Measurements from ENCODE around the gene ASAP3. TPM values are rescaled to one million over a fixed set of nuclear protein-coding genes. Genes with fewer than 3 reads are reported as not detected.

Gene ASAP3
- total and polyA plus RNA-seq, 2 of the 13 experiments (the other 11 are each of a cell fraction or from before 2014, with no cell fraction given) = 32.6 to 37.0 TPM

DNA sequence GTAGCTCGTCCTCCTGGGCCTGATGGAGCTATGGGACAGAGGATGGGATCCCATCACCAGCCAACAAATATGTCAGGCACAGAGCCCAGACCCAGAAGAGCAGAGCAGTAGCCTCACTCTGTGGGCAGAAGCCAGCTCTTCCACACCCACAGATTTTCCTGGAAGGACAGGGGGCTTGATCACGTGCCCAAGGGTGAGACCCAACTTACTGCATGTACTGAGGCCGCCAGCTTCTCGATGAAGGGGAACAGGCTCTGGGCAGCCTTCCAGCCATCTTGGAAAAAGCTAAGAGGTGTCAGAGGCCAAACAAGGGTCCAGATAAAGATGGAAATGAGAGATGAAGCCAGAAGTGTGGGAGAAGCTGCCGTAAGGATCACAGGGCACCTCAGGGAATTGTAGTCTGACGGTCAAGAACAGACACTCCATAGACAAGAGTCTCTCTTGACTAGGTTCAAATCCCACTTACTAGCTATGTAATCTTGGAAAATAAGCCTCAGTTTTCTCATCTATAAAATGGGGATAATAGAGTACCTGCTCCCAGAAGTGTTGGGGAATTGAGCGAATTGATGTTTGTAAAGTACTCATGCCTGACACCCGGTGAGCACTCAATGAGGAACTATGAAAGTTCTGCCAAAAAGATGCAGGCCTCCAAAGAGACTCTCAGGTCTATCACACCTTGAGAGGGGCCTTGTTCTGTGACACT is 42.4 kb downstream of the ASAP3 start:
- H3K4me2 ChIP-seq (ENCODE audit: low read depth, low read length) = no peak overlapping the region
- no peak for TF ChIP-seq KLF11 (CRISPR knock-in tag; IDR thresholded peaks at IDR 0.05)
- no peak for TF ChIP-seq EHMT2 (IDR thresholded peaks at IDR 0.05; ENCODE audit: borderline replicate concordance, low read depth, low read length)
- TF ChIP-seq, protein P1, sequence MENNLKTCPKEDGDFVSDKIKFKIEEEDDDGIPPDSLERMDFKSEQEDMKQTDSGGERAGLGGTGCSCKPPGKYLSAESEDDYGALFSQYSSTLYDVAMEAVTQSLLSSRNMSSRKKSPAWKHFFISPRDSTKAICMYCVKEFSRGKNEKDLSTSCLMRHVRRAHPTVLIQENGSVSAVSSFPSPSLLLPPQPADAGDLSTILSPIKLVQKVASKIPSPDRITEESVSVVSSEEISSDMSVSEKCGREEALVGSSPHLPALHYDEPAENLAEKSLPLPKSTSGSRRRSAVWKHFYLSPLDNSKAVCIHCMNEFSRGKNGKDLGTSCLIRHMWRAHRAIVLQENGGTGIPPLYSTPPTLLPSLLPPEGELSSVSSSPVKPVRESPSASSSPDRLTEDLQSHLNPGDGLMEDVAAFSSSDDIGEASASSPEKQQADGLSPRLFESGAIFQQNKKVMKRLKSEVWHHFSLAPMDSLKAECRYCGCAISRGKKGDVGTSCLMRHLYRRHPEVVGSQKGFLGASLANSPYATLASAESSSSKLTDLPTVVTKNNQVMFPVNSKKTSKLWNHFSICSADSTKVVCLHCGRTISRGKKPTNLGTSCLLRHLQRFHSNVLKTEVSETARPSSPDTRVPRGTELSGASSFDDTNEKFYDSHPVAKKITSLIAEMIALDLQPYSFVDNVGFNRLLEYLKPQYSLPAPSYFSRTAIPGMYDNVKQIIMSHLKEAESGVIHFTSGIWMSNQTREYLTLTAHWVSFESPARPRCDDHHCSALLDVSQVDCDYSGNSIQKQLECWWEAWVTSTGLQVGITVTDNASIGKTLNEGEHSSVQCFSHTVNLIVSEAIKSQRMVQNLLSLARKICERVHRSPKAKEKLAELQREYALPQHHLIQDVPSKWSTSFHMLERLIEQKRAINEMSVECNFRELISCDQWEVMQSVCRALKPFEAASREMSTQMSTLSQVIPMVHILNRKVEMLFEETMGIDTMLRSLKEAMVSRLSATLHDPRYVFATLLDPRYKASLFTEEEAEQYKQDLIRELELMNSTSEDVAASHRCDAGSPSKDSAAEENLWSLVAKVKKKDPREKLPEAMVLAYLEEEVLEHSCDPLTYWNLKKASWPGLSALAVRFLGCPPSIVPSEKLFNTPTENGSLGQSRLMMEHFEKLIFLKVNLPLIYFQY (CRISPR knock-in tag; IDR thresholded peaks at IDR 0.05; ENCODE audit: borderline replicate concordance) = no peak
- TF ChIP-seq ZNF629 (CRISPR knock-in tag; conservative IDR thresholded peaks at IDR 0.05) = peak; percentile 73
- no peak for TF ChIP-seq TRIM24 (CRISPR knock-in tag; IDR thresholded peaks at IDR 0.05)
- CTCF ChIA-PET (ENCODE audit: low intra/inter-chr PET ratio, low total read pairs) = no interaction called here
- POLR2A ChIA-PET = interaction anchor here (1.6 kb wide), 1 partner anchor 97 kb away, joined by 5 read pairs; the partner anchor contains the start of gene HNRNPR
- no peak overlapping the region for H3K4me3 ChIP-seq (replicated peaks in 1 of 3; ENCODE audit: insufficient read depth in 1 of 3, low read depth in 2 of 3, low read length in 3 of 3)
- no peaks in the 10 kb centered on the region for H3K9me3 ChIP-seq (ENCODE audit: low read length)
- no peak overlapping the region for H3K9ac ChIP-seq (ENCODE audit: insufficient read depth, low read depth, low read length)
- WGBS (ENCODE audit: low lambda C conversion rate) = 95% methylated on average over 8 of the region's 8 CpGs
- H3K27me3 ChIP-seq (ENCODE audit: control insufficient read depth in 1 of 2, insufficient read depth in 2 of 2, low read length in 2 of 2) = no peaks in the 10 kb centered on the region
- H3K79me2 ChIP-seq (ENCODE audit: insufficient read depth, low read length) = no peaks in the 10 kb centered on the region
- no peak for DNase-seq (ENCODE audit: low spot score)
- no peaks in the 10 kb centered on the region for H4K20me1 ChIP-seq (ENCODE audit: insufficient read depth, low read length)
- in situ Hi-C loops (cut with HindIII; ENCODE audit: extremely low pct_ligation_motif_present, low pct_unique_long_range_greater_than_20kb) (no loop called here), intact Hi-C loops (cut with micrococcal nuclease; ENCODE audit: unreplicated experiment) (no loop called here)
- peaks cover 11 to 41% of the 10 kb centered on the region in 2 experiments; a peak in 4 of 5 replicates for H3K36me3 ChIP-seq (replicated peaks in 1 of 2; ENCODE audit: control insufficient read depth in 1 of 2, insufficient read depth in 2 of 2, low read length in 2 of 2)
- no TSS peak for BruUV-seq (replicated peaks)
- no peak overlapping the region for H2AFZ ChIP-seq (ENCODE audit: low read length)
- ATAC-seq = no peak
- peaks cover 11% of the 10 kb centered on the region for H3K4me1 ChIP-seq (ENCODE audit: insufficient read depth, low read length)
- FAIRE-seq = no peak
- no peak overlapping the region for H3K27ac ChIP-seq (ENCODE audit: extremely low read length, insufficient read depth, low read length)

All from HepG2 (cell line).